Astrocyte (in vitro differentiated cells and primary cell): ENCODE results near the gene KREMEN1.

ENCODE experiments used
- EZH2 ChIP-seq: IDR thresholded peaks from 2 replicates; pipeline ENCODE4 v1.6.1; 2012; ENCODE audit warnings: mild to moderate bottlenecking, low read length, inconsistent platforms; ENCODE audit not compliant: insufficient read depth
- TF ChIP-seq, protein P1 (sequence below): IDR thresholded peaks from 2 replicates; pipeline ENCODE4 v1.5.1; 2011; ENCODE audit warnings: low read depth, mild to moderate bottlenecking, inconsistent platforms, low read length, moderate library complexity; ENCODE audit not compliant: insufficient read depth

DNA sequence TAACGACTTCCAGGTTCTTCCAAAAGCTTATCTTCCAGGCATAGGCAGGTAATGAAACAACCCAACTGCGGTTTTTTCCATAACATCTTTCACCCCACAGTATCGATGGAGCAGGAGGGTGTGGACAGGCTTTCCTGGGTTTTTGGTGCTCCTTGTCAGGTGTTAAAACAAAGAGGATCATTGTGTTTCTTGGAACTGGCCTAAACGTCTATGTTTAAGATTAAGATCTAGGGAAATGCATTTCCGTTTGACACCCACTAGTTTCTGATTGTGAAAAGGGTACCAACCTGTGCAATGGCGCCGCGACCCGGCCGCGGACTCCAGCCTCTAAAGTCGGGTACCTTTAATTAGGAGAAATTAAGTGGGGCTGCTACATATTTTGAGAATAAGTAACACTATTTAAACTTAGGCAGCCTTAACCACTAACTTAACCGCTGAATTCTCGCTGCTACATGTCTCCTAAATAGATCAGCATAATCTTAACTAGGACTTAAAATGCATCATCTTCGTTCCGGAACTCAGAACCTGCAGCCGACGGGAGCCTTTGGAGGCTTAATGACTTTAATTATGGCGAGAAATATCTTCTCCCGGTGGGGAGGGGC lies 42.7 kb upstream of the KREMEN1 start:
- TF ChIP-seq, protein P1, sequence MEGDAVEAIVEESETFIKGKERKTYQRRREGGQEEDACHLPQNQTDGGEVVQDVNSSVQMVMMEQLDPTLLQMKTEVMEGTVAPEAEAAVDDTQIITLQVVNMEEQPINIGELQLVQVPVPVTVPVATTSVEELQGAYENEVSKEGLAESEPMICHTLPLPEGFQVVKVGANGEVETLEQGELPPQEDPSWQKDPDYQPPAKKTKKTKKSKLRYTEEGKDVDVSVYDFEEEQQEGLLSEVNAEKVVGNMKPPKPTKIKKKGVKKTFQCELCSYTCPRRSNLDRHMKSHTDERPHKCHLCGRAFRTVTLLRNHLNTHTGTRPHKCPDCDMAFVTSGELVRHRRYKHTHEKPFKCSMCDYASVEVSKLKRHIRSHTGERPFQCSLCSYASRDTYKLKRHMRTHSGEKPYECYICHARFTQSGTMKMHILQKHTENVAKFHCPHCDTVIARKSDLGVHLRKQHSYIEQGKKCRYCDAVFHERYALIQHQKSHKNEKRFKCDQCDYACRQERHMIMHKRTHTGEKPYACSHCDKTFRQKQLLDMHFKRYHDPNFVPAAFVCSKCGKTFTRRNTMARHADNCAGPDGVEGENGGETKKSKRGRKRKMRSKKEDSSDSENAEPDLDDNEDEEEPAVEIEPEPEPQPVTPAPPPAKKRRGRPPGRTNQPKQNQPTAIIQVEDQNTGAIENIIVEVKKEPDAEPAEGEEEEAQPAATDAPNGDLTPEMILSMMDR = no peak
- no peak for TF ChIP-seq EZH2
